Stomach (tissue), 9 donors: ENCODE results near the gene GRIP1. TPM values are rescaled to one million over a fixed set of nuclear protein-coding genes. Genes with fewer than 3 reads are reported as not detected.

Source experiments
- DNase-seq, 2 donors: peaks; one replicate each; pipeline versions ENCODE4 v3.0.0 to v3.0.0-alpha.2; 2013 to 2019
- H3K27ac ChIP-seq, 5 donors: fragments of 200-600 bp in 4 of 5; sonication (generic) in 4 of 5; one replicate each; pipeline ENCODE4 v1.5.1; 2013 to 2019; ENCODE audit warnings: mild to moderate bottlenecking in 1 of 5, moderate library complexity in 1 of 5
- H3K27me3 ChIP-seq, 3 donors: fragments of 200-600 bp; sonication (generic); one replicate each; pipeline ENCODE4 v1.5.1; 2017 to 2019; ENCODE audit warnings: mixed run types in 1 of 3
- H3K36me3 ChIP-seq, 4 donors: fragments of 200-600 bp; sonication (generic); 1 replicate in 3 of 4; 2 replicates in 1 of 4; pipeline ENCODE4 v1.5.1; 2016 to 2019
- H3K4me1 ChIP-seq, 4 donors: fragments of 200-600 bp; sonication (generic); one replicate each; pipeline ENCODE4 v1.5.1; 2016 to 2019
- H3K4me3 ChIP-seq, 4 donors: fragments of 200-600 bp; sonication (generic) in 3 of 4; one replicate each; pipeline ENCODE4 v1.5.1; 2016 to 2019; ENCODE audit warnings: mild to moderate bottlenecking in 1 of 4
- H3K9me3 ChIP-seq, 4 donors: fragments of 200-600 bp; sonication (generic); one replicate each; pipeline ENCODE4 v1.5.1; 2016 to 2019
- CTCF ChIP-seq, 7 experiments: fragments of 450-650 bp in 4 of 7; fragments of 200-600 bp in 3 of 7; sonication (generic) in 3 of 7; IDR thresholded peaks; one replicate each; pipeline ENCODE4 v1.5.1; 2016 to 2019; ENCODE audit warnings: antibody characterized with exemption in 7 of 7, control low read depth in 2 of 7, mild to moderate bottlenecking in 1 of 7
- EP300 ChIP-seq: sonication (generic); formaldehyde crosslinking; IDR thresholded peaks from one replicate; pipeline ENCODE4 v1.6.1; 2017; ENCODE audit warnings: antibody characterized with exemption
- POLR2A ChIP-seq, 4 donors: fragments of 450-650 bp; IDR thresholded peaks; one replicate each; pipeline ENCODE4 v1.6.1; 2016; ENCODE audit warnings: antibody characterized with exemption in 4 of 4, control low read depth in 2 of 4, mild to moderate bottlenecking in 1 of 4, moderate library complexity in 1 of 4
- POLR2AphosphoS5 ChIP-seq, 3 donors: sonication (generic); formaldehyde crosslinking; IDR thresholded peaks; one replicate each; pipeline ENCODE4 v1.6.1; 2016; ENCODE audit warnings: antibody characterized with exemption in 3 of 3
- WGBS, 5 donors: extraction: QIAGEN DNeasy Blood & Tissue Kit in 3 of 5; methylation state at CpG; one replicate each; pipeline versions ENCODE4 v1.1.5 to v1.1.7; 2013 to 2018; 5-methylcytosine and 5-hydroxymethylcytosine counted together
- intact Hi-C: fragments of 100-400 bp; cut with DNase I; formaldehyde crosslinking; loops from one replicate; pipeline ENCODE4 v1.15.1; 2023; ENCODE audit warnings: low total_unique reads
- polyA plus RNA-seq, 3 donors: library from polyadenylated mRNA; stranded (reverse); fragments of 200-250 nt; gene quantifications; one replicate each; pipeline ENCODE4 v1.2.3, GENCODE V29; 2013
- total RNA-seq, 5 donors: library from RNA; depleted of rRNA; stranded (reverse); fragments of >200 nt; gene quantifications; one replicate each; pipeline versions ENCODE4 v1.1.0 to v1.2.3, GENCODE V29; 2014 to 2016
- donor health status: healthy with polysubstance abuse.
- donor health status: Bipolar disorder and iron deficiency.
- donor health status: healthy.

GRIP1 gene
- total and polyA plus RNA-seq, 8 donors: 0.31 to 8.8 (median 4.4) TPM; not detected in 1

- WGBS, 5 donors: 84 to 91% (median 86%) methylated on average over 4 of the region's 4 CpGs
- Histone ChIP-seq H3K4me3 (no peak overlapping the region), H3K9me3 (no peaks in the 10 kb centered on the region), H3K36me3 (no peaks in the 10 kb centered on the region), H3K27me3 (no peaks in the 10 kb centered on the region), H3K4me1 (no peaks in the 10 kb centered on the region), H3K27ac (no peak overlapping the region)
- no peak for DNase-seq
- TF ChIP-seq EP300: no peak
- no peak for TF ChIP-seq POLR2A (IDR thresholded peaks at IDR 0.05)
- no peak for TF ChIP-seq POLR2AphosphoS5 (IDR thresholded peaks at IDR 0.05)
- no peak for TF ChIP-seq CTCF (IDR thresholded peaks at IDR 0.05)
- intact Hi-C loops: no loop called here
These were observed 248.8 kb downstream of the GRIP1 start for GRCh38 chr12:66430106-66430505.

- H3K36me3 ChIP-seq: no peaks in the 10 kb centered on the region
- WGBS, 5 donors: 81 to 91% (median 87%) methylated on average over 5 of the region's 5 CpGs
- intact Hi-C loops: no loop called here
- no peak overlapping the region for H3K4me3 ChIP-seq
- no peak for DNase-seq
- H3K27me3 ChIP-seq: no peaks in the 10 kb centered on the region
- peaks cover 0 to 7% (median 0%) of the 10 kb centered on the region in 4 donors for H3K9me3 ChIP-seq
- no peaks in the 10 kb centered on the region for H3K4me1 ChIP-seq
- no peak overlapping the region for H3K27ac ChIP-seq
- TF ChIP-seq EP300 (no peak), POLR2AphosphoS5 (IDR thresholded peaks at IDR 0.05) (no peak), CTCF (IDR thresholded peaks at IDR 0.05) (no peak)
These were observed 250.0 kb downstream of the GRIP1 start for GRCh38 chr12:66428870-66429269.

- Histone ChIP-seq H3K9me3 (peaks cover 0 to 7% (median 0%) of the 10 kb centered on the region in 4 donors), H3K4me3 (no peak overlapping the region), H3K27ac (no peak overlapping the region), H3K4me1 (no peaks in the 10 kb centered on the region), H3K36me3 (no peaks in the 10 kb centered on the region), H3K27me3 (no peaks in the 10 kb centered on the region)
- TF ChIP-seq CTCF (IDR thresholded peaks at IDR 0.05) (no peak), POLR2AphosphoS5 (IDR thresholded peaks at IDR 0.05) (no peak), POLR2A (IDR thresholded peaks at IDR 0.05) (no peak), EP300 (no peak)
- DNase-seq: no peak
- intact Hi-C loops: no loop called here
These were observed 250.6 kb downstream of the GRIP1 start for GRCh38 chr12:66428261-66428660.

GRCh38 chr12:66426696-66427095, 252.2 kb downstream of the GRIP1 start:
- DNase-seq: no peak
- TF ChIP-seq CTCF (IDR thresholded peaks at IDR 0.05) (no peak), EP300 (no peak), POLR2AphosphoS5 (IDR thresholded peaks at IDR 0.05) (no peak), POLR2A (IDR thresholded peaks at IDR 0.05) (no peak)
- H3K9me3 ChIP-seq: peaks cover 0 to 7% (median 0%) of the 10 kb centered on the region in 4 donors
- H3K27ac ChIP-seq: no peak overlapping the region
- 58 to 96% (median 86%) methylated on average over 2 of the region's 2 CpGs for WGBS, 5 donors
- H3K27me3 ChIP-seq: no peaks in the 10 kb centered on the region
- no peaks in the 10 kb centered on the region for H3K4me1 ChIP-seq
- intact Hi-C loops: no loop called here
- no peaks in the 10 kb centered on the region for H3K36me3 ChIP-seq
- H3K4me3 ChIP-seq: no peak overlapping the region
